NOMO-1 (cell line): Measurements from ENCODE around the gene OR6Q1.

Experiments
- DNase-seq, 2 experiments: peaks; one replicate each; lab custom pipeline; 2025; ENCODE audit not compliant: unreplicated experiment in 2 of 2; lab: John Stamatoyannopoulos, UW

The OR6Q1 gene

DNA sequence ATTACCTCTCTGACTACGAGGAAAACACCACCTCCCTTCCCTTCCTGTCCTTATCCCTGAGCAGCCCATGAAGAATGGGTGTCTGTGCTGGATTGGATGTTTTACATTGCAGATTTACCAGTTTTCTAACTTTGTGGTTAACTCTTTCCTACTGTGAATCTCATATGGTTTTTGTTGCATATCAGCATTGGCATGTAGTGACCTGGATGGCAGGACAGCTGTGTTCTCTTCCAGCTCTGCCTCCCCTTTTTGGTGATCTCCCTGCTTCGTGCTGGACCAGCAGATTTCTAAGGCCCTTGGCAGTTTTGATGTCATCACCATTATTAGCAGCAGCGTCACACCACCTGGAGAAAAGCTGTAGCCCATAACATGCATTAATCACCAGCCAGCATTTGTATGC lies 26.7 kb downstream of the OR6Q1 start:
- DNase-seq: no peak

DNA sequence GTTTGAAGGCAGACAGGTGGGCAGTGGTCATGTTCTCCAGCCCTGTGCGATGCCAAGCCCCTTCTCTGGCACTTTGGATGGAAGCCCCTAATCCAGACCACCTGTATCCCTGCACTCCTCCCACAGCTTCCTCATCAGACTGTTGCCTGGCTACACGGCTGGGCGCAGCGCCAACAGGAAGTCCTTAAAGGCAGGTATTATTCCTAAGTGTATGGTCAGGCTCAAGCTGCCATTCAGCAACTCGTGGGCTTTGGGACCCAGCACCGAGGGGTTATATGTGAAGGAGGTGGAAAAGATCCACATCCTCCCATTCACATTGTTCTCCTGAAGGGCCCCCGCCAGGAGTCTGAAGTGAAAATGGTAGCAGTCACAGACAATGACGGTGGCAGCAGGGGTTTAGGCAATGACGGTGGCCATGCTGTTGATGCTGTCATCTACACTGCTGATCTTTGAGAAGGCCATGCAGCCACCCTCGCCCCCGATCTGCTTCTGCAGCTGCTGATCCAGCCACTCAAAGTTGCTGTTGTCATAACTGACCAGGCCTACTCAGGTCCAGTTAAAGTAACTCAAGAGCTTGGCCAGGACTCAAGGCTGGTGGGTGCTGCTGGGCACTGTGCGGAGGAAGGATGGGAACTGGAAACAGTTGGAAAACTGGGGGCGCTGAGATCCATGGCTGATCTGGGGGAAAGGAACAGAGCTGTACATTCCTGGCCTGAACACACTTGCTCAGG lies 27.7 kb downstream of the OR6Q1 start:
- DNase-seq: no peak

DNA sequence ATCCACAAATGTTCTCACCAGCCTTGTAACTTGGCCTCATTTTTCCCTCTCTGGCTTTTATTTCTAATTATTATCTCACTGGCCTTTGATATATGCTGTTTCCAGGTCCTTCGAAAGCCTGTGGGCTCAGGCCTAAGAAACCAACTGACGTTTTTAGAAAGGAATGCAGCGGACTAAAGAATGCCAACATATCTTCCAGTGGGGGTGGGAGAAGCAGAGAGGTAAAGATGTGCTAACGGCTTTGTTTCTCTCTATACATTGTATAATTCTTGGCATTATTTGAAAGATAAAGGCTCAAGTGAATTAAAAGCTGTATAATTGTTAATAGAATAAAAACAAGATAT lies 28.2 kb downstream of the OR6Q1 start:
- DNase-seq: no peak

DNA sequence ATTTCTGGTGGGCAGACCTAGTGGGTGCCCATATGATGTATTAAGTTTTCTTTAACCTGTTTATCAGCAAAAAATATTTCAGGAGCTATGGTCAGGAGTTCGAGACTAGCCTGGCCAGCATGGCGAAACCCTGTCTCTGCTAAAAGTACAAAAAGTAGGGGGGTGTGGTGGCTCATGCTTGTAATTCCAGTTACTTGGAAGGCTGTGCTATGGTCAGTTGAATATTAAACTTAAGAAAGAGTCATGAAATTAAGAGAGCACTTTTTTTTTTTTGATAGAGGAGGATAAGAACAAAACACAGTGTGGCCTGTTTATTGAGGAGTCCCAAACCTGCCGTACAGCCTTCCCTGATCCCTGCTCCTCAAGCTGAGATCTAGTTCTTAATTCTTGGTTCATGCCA lies 29.8 kb downstream of the OR6Q1 start:
- no peak for DNase-seq

DNA sequence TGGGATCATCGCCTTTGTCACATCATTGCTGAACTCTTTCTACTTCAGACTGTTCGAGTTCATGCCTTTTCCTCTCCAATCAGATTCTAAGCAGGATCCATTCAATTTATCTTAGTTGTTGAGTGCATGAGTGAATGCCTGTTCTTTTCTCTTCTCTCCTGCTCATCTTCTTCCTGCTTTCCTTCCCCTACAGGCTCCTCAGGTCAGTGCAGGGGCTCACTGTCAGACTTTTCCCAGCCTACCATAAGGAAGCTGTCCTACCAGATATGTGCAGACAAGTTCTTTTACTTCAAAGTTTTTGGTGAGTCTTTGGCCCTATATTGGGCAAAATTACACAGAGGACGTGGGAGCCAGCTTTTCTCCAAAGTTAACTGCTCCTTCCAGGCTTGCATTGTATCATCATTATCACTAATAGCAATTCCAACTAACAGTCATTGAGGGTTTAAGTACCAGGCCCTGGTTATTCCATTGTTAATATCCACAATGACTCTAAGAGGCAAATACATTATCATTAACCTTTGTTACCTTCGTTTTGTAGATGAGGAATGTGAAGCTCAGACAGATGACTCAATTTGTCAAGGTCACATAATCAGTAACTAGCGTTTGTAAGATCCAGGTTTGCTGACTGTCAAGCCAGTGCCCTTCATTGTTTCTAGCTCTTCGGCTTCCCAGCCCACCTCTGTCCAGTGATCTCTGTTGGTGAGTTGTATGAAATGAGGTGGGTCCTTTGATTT lies 30.4 kb downstream of the OR6Q1 start:
- no peak for DNase-seq

DNA sequence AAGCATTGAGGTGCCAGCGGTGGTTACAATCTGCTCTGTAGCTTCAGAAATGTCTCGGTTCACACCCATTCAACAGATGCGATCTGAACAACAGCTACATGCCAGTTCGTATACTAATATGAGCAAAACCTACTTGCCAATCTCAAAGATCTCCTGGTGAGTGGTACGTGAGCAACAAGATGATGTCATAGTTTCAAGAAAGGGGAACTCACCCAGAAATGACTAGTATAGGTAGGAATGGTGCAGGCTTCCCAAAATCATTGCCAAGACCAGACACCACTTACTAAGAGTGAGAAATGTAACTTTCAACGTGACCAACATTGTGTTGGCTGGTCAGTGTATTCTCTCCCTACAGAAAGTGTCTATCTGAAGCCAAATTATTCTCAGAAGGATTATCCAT lies 31.1 kb downstream of the OR6Q1 start:
- no peak for DNase-seq

DNA sequence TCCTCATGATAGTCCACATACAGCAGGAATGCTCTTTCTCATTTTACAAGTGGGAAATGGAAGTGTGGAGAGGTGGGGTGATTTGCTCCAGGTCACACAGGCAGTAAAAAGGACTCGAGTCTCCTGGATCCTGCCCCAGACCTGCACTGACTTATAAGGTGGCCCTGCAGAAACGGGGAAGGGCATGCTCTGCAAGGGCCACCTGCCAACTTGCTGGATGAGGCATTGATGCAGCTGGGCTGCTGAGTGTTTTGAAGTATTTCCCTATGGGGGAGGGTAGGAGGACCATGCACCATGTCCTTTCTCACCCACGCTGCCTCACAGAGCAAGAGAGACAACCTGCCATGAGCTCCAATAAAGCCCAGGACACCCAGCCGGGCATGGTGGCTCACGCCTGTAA lies 36.9 kb downstream of the OR6Q1 start:
- DNase-seq: no peak

DNA sequence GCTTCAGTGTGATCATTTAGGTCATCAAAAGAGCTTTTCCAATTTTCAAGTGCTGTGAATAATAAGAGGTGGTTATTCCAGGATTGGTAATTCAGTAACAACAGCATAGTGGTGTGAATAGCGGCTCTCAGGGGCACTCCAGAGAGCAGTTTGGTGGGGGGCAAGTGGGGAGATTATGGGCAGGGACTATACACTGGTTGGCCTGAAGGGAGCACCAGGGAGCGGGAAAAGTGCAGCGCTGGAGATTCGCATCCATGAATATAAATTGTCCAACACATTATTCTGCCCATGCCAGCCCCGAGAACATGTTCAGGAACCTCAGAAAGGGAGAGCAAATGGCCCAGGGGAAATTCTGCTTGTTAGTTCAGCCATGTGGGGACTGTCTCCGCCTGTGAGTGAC lies 37.9 kb downstream of the OR6Q1 start:
- no peak for DNase-seq

DNA sequence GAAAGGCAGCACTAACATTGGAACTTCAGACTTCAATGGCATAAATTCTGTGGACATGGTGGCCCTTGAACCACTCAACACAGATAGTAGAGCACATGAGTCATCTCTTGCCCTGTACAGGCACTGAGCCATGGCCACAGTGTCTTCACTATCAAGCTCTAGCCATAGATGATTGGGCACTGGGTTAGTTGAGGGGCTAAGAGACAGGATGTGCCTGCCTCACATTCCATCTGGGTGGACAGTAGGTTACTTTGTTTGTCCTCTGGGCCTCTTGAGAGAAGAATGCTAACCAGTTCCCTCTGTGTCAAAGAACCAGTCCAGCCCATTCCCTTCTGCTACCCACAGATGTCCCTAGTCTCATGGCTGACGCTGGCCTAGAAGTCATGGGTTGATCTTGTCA lies 39.8 kb downstream of the OR6Q1 start:
- DNase-seq: no peak

DNA sequence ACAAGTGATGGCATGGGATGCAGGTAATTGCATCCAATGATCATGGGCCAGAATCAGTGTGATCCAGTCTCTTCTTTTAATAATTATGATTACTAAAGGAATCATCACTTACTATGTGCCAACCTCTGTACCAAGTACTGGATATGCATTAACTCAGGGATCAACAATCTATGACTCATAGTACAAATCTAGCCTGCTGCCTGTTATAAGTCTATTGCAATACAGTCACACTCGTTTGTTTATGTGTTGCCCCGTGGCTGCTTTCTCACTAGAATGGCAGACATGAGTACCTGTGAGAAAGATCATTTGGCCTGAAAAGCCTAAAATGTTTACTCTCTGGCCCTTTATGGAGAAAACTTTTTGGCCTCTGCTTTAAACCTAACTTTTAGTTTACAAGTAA lies 45.0 kb downstream of the OR6Q1 start:
- DNase-seq: no peak
